HCT116 (cell line): ENCODE results near the gene DGKG. TPM values are rescaled to one million over a fixed set of nuclear protein-coding genes. Genes with fewer than 3 reads are reported as not detected.

ENCODE experiments used
- ATAC-seq: fragments of 200-7000 bp; cut with Tn5 transposase; 2 replicates; pipeline ENCODE4 v1.9.1; 2020; ENCODE audit warnings: mild to moderate bottlenecking, moderate library complexity
- BruUV-seq: library from RNA; stranded (reverse); fragments of 400-500 nt; replicated peaks from 2 replicates; lab custom pipeline; 2021; lab: Mats Ljungman, UMichigan
- CTCF ChIA-PET: fragments of 300-600 bp; sonication (Branson Sonifier 250); formaldehyde crosslinking; loops from one replicate; lab custom pipeline; 2021; ENCODE audit warnings: antibody characterized with exemption; lab: Charles Lee
- POLR2A ChIA-PET: fragments of 300-600, 350-600 bp; sonication (Branson Sonifier 250); formaldehyde crosslinking; loops from one replicate; lab custom pipeline; 2021; ENCODE audit warnings: antibody characterized with exemption; lab: Charles Lee
- RAD21 ChIA-PET, 2 experiments: fragments of 300-600 bp; sonication (Branson Sonifier 250); formaldehyde crosslinking; loops; one replicate each; lab custom pipeline; 2023; ENCODE audit warnings: low total read pairs in 2 of 2; ENCODE audit not compliant: uncharacterized antibody in 2 of 2, unreplicated experiment in 2 of 2, low non-redundant PET in 1 of 2; lab: Charles Lee
- DNase-seq: peaks from one replicate; pipeline ENCODE4 v3.0.0-alpha.2; 2010; ENCODE audit warnings: low read depth, low spot score
- H2AFZ ChIP-seq: fragments of 200-600 bp; shearing (Covaris generic), sonication (generic); 2 replicates; pipeline ENCODE4 v1.6.1; 2017; ENCODE audit warnings: low read depth, mixed run types, mixed read lengths, antibody characterized with exemption, low read length; ENCODE audit not compliant: poor library complexity, severe bottlenecking
- H3K27ac ChIP-seq: 2 replicates; pipeline ENCODE4 v1.5.1; 2012; ENCODE audit warnings: low read depth, low read length
- H3K27me3 ChIP-seq: fragments of 200-600 bp; sonication (generic); 2 replicates; pipeline ENCODE4 v1.6.1; 2016; ENCODE audit warnings: mixed run types, low read length, mixed read lengths; ENCODE audit not compliant: insufficient read depth
- H3K36me3 ChIP-seq, 2 experiments: fragments of 200-500 bp in 1 of 2; fragments of 200-600 bp in 1 of 2; sonication (Bioruptor generic) in 1 of 2; sonication (generic) in 1 of 2; 2 replicates each; pipeline versions ENCODE4 v1.5.1 to v1.6.1; 2014 to 2016; ENCODE audit warnings: low read length in 2 of 2, inconsistent platforms in 1 of 2, mixed read lengths in 1 of 2, mixed run types in 1 of 2; ENCODE audit not compliant: insufficient read depth in 2 of 2, control insufficient read depth in 1 of 2
- H3K4me1 ChIP-seq, 2 experiments: fragments of 200-600 bp in 1 of 2; sonication (generic) in 1 of 2; 2 replicates each; pipeline versions ENCODE4 v1.5.1 to v1.6.1; 2012 to 2017; ENCODE audit warnings: low read length in 2 of 2, inconsistent platforms in 1 of 2, mild to moderate bottlenecking in 1 of 2, mixed read lengths in 1 of 2, mixed run types in 1 of 2, moderate library complexity in 1 of 2; ENCODE audit not compliant: insufficient read depth in 2 of 2, control insufficient read depth in 1 of 2
- H3K4me2 ChIP-seq: fragments of 200-600 bp; sonication (generic); 2 replicates; pipeline ENCODE4 v1.6.1; 2017; ENCODE audit warnings: mixed run types, low read length, mixed read lengths
- H3K4me3 ChIP-seq, 2 experiments: fragments of 200-600 bp in 1 of 2; sonication (generic) in 1 of 2; replicated peaks in 1 of 2; 2 replicates each; pipeline ENCODE4 v1.5.1; 2011 to 2016; ENCODE audit warnings: low read length in 2 of 2, control low read depth in 1 of 2, low read depth in 1 of 2, mild to moderate bottlenecking in 1 of 2, mixed read lengths in 1 of 2, mixed run types in 1 of 2
- H3K79me2 ChIP-seq: fragments of 200-600 bp; sonication (generic); 2 replicates; pipeline ENCODE4 v1.6.1; 2017; ENCODE audit warnings: mild to moderate bottlenecking, mixed run types, low read length, moderate library complexity, mixed read lengths; ENCODE audit not compliant: insufficient read depth
- H3K9ac ChIP-seq: fragments of 200-600 bp; sonication (generic); 2 replicates; pipeline ENCODE4 v1.6.1; 2016; ENCODE audit warnings: low read length, mixed read lengths
- H3K9me2 ChIP-seq: fragments of 200-600 bp; sonication (generic), shearing (Covaris generic); 2 replicates; pipeline ENCODE4 v1.6.1; 2017; ENCODE audit warnings: mixed run types, mild to moderate bottlenecking, moderate library complexity; ENCODE audit not compliant: insufficient read depth
- H3K9me3 ChIP-seq, 2 experiments: fragments of 200-500 bp in 1 of 2; fragments of 200-600 bp in 1 of 2; sonication (Bioruptor generic) in 1 of 2; sonication (generic) in 1 of 2; 2 replicates each; pipeline ENCODE4 v1.6.1; 2014 to 2017; ENCODE audit warnings: low read length in 2 of 2, mixed read lengths in 2 of 2, inconsistent platforms in 1 of 2, low read depth in 1 of 2, mild to moderate bottlenecking in 1 of 2, mixed run types in 1 of 2, moderate library complexity in 1 of 2; ENCODE audit not compliant: control insufficient read depth in 1 of 2, insufficient read depth in 1 of 2
- H4K20me1 ChIP-seq: fragments of 200-600 bp; sonication (generic), shearing (Covaris generic); 2 replicates; pipeline ENCODE4 v1.6.1; 2017; ENCODE audit warnings: mixed run types, mild to moderate bottlenecking, moderate library complexity; ENCODE audit not compliant: insufficient read depth
- CBX3 ChIP-seq: IDR thresholded peaks from 2 replicates; pipeline ENCODE4 v1.6.1; 2012; ENCODE audit warnings: low read depth
- EGR1 ChIP-seq: IDR thresholded peaks from 2 replicates; pipeline ENCODE4 v1.6.1; 2012; ENCODE audit warnings: low read depth
- ELF1 ChIP-seq: IDR thresholded peaks from 2 replicates; pipeline ENCODE4 v1.6.1; 2012; ENCODE audit warnings: low read depth, borderline replicate concordance
- EZH2 ChIP-seq: fragments of 200-600 bp; sonication (generic); IDR thresholded peaks from 2 replicates; pipeline ENCODE4 v1.6.1; 2017; ENCODE audit warnings: antibody characterized with exemption, mixed run types
- EZH2phosphoT487 ChIP-seq: fragments of 200-600 bp; IDR thresholded peaks from 2 replicates; pipeline ENCODE4 v1.6.1; 2018; ENCODE audit warnings: antibody characterized with exemption, borderline replicate concordance
- JUND ChIP-seq: IDR thresholded peaks from 2 replicates; pipeline ENCODE4 v1.6.1; 2012
- POLR2AphosphoS5 ChIP-seq: IDR thresholded peaks from 2 replicates; pipeline ENCODE4 v1.6.1; 2011; ENCODE audit warnings: mild to moderate bottlenecking, low read depth, low read length, moderate library complexity
- RAD21 ChIP-seq: IDR thresholded peaks from 2 replicates; pipeline ENCODE4 v1.6.1; 2012; ENCODE audit warnings: low read depth, mild to moderate bottlenecking
- SP1 ChIP-seq: IDR thresholded peaks from 2 replicates; pipeline ENCODE4 v1.6.1; 2012; ENCODE audit warnings: low read depth
- SRF ChIP-seq: IDR thresholded peaks from 2 replicates; pipeline ENCODE4 v1.6.1; 2012; ENCODE audit warnings: low read depth
- TCF7L2 ChIP-seq: IDR thresholded peaks from 2 replicates; pipeline ENCODE4 v1.7.0; 2011; ENCODE audit warnings: borderline replicate concordance, inconsistent platforms; ENCODE audit not compliant: insufficient read depth, insufficient read length; ENCODE audit errors: extremely low read depth
- ZFX ChIP-seq: fragments of 450-650 bp; IDR thresholded peaks from 2 replicates; pipeline ENCODE4 v1.6.1; 2017
- ZNF274 ChIP-seq: fragments of 200-500 bp; sonication (Bioruptor generic); IDR thresholded peaks from 2 replicates; pipeline ENCODE4 v1.6.1; 2014; ENCODE audit warnings: mild to moderate bottlenecking, low read depth, low read length, inconsistent platforms
- intact Hi-C: fragments of 100-400 bp; cut with micrococcal nuclease; formaldehyde crosslinking; loops from 2 replicates; pipeline ENCODE4 v1.10.0; 2022
- total RNA-seq: library from RNA; stranded (reverse); gene quantifications from one replicate; pipeline ENCODE4 v1.2.1, GENCODE V29; 2021; ENCODE audit not compliant: unreplicated experiment
- TF ChIP-seq, protein P1 (sequence below): IDR thresholded peaks from 2 replicates; pipeline ENCODE4 v1.6.1; 2012
- TF ChIP-seq, protein P2 (sequence below): IDR thresholded peaks from 2 replicates; pipeline ENCODE4 v1.6.1; 2011; ENCODE audit warnings: mild to moderate bottlenecking, low read length, moderate library complexity; ENCODE audit not compliant: insufficient replicate concordance; ENCODE audit errors: extremely low read depth
- TF ChIP-seq, protein P3 (sequence below): IDR thresholded peaks from 2 replicates; pipeline ENCODE4 v1.6.1; 2012; ENCODE audit warnings: low read depth
- TF ChIP-seq, protein P4 (sequence below): IDR thresholded peaks from 2 replicates; pipeline ENCODE4 v1.6.1; 2012

Gene DGKG
- total RNA-seq, 1 experiment from 2014 or later, result 4.8 TPM

DNA sequence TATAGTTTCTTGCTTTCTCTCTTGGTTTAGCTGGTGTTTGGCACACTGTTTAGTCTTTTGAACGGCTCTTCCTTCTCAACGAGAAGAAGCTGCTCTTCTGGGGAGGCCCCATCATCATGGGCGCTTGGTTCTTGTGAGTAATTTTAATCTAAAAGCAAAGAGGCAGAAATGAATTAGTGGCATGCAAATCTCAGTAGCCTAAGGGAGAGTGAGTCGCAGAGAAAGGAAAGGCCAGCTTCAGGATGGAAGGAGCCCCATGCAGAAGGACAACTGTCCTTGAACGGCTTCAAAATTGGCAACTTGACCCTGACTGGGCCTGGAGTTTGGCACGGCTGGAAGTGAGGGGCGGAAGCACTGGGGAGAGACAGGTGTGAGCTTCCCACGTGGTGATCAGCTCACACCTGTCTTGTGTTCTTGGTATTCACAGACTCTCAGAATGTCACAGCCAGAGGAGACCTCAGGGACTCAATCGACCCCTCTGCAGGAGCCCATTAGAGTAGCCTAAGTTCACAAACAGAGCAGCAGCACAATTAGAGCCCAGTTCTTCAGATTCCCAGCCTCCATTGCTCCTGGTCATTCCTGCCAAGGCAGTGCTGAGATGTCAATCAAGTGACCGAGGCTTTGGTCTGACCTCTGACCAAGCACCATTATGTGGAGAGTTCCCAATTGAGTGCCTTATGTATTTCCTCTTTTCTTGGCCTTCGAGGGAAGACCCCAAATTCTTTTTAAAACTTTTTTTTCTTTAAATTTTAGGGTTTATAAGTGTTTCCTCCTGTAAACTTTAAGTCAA, 211.8 kb downstream of the DGKG start:
- H3K79me2 ChIP-seq, result no peaks in the 10 kb centered on the region
- ChIA-PET RAD21 (no interaction called here), CTCF (no interaction called here), POLR2A (no interaction called here)
- H3K27me3 ChIP-seq, result no peaks in the 10 kb centered on the region
- no peak overlapping the region for H3K9ac ChIP-seq
- no peak overlapping the region for H3K4me3 ChIP-seq
- H4K20me1 ChIP-seq, result no peaks in the 10 kb centered on the region
- H3K9me2 ChIP-seq, result no peaks in the 10 kb centered on the region
- no peak overlapping the region for H3K27ac ChIP-seq
- no TSS peak for BruUV-seq
- ATAC-seq, result no peak
- DNase-seq, result no peak
- TF ChIP-seq, protein P1, sequence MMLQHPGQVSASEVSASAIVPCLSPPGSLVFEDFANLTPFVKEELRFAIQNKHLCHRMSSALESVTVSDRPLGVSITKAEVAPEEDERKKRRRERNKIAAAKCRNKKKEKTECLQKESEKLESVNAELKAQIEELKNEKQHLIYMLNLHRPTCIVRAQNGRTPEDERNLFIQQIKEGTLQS, result no peak
- TF ChIP-seq CBX3 (no peak), EZH2 (no peak), JUND (no peak), ZFX (no peak), EZH2phosphoT487 (no peak), SRF (no peak), ELF1 (no peak), POLR2AphosphoS5 (no peak), TCF7L2 (no peak), ZNF274 (no peak), EGR1 (no peak), SP1 (no peak), RAD21 (no peak)
- TF ChIP-seq, protein P2, sequence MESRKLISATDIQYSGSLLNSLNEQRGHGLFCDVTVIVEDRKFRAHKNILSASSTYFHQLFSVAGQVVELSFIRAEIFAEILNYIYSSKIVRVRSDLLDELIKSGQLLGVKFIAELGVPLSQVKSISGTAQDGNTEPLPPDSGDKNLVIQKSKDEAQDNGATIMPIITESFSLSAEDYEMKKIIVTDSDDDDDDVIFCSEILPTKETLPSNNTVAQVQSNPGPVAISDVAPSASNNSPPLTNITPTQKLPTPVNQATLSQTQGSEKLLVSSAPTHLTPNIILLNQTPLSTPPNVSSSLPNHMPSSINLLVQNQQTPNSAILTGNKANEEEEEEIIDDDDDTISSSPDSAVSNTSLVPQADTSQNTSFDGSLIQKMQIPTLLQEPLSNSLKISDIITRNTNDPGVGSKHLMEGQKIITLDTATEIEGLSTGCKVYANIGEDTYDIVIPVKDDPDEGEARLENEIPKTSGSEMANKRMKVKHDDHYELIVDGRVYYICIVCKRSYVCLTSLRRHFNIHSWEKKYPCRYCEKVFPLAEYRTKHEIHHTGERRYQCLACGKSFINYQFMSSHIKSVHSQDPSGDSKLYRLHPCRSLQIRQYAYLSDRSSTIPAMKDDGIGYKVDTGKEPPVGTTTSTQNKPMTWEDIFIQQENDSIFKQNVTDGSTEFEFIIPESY, result no peak
- TF ChIP-seq, protein P3, sequence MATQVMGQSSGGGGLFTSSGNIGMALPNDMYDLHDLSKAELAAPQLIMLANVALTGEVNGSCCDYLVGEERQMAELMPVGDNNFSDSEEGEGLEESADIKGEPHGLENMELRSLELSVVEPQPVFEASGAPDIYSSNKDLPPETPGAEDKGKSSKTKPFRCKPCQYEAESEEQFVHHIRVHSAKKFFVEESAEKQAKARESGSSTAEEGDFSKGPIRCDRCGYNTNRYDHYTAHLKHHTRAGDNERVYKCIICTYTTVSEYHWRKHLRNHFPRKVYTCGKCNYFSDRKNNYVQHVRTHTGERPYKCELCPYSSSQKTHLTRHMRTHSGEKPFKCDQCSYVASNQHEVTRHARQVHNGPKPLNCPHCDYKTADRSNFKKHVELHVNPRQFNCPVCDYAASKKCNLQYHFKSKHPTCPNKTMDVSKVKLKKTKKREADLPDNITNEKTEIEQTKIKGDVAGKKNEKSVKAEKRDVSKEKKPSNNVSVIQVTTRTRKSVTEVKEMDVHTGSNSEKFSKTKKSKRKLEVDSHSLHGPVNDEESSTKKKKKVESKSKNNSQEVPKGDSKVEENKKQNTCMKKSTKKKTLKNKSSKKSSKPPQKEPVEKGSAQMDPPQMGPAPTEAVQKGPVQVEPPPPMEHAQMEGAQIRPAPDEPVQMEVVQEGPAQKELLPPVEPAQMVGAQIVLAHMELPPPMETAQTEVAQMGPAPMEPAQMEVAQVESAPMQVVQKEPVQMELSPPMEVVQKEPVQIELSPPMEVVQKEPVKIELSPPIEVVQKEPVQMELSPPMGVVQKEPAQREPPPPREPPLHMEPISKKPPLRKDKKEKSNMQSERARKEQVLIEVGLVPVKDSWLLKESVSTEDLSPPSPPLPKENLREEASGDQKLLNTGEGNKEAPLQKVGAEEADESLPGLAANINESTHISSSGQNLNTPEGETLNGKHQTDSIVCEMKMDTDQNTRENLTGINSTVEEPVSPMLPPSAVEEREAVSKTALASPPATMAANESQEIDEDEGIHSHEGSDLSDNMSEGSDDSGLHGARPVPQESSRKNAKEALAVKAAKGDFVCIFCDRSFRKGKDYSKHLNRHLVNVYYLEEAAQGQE, result no peak
- TF ChIP-seq, protein P4, sequence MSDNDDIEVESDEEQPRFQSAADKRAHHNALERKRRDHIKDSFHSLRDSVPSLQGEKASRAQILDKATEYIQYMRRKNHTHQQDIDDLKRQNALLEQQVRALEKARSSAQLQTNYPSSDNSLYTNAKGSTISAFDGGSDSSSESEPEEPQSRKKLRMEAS, result no peak
- H3K36me3 ChIP-seq, result no peaks in the 10 kb centered on the region
- intact Hi-C loops, result no loop called here
- H2AFZ ChIP-seq, result no peak overlapping the region
- H3K4me1 ChIP-seq, result no peaks in the 10 kb centered on the region
- no peak overlapping the region for H3K4me2 ChIP-seq
- no peaks in the 10 kb centered on the region for H3K9me3 ChIP-seq
